Activated effector memory CD4-positive, alpha-beta T cell treated with Interleukin-2 at 50 U/mL for 16 hours (primary cell): Measurements from ENCODE around the gene NUTM2A.
"Not testable (repeated sequence)": the region's sequence is repeated elsewhere in the genome, so short reads cannot be mapped to it uniquely, and the experiment has no call there.

Source experiments
- DNase-seq: peaks from one replicate; pipeline ENCODE4 v3.0.0-alpha.2; 2020

Gene NUTM2A, protein sequence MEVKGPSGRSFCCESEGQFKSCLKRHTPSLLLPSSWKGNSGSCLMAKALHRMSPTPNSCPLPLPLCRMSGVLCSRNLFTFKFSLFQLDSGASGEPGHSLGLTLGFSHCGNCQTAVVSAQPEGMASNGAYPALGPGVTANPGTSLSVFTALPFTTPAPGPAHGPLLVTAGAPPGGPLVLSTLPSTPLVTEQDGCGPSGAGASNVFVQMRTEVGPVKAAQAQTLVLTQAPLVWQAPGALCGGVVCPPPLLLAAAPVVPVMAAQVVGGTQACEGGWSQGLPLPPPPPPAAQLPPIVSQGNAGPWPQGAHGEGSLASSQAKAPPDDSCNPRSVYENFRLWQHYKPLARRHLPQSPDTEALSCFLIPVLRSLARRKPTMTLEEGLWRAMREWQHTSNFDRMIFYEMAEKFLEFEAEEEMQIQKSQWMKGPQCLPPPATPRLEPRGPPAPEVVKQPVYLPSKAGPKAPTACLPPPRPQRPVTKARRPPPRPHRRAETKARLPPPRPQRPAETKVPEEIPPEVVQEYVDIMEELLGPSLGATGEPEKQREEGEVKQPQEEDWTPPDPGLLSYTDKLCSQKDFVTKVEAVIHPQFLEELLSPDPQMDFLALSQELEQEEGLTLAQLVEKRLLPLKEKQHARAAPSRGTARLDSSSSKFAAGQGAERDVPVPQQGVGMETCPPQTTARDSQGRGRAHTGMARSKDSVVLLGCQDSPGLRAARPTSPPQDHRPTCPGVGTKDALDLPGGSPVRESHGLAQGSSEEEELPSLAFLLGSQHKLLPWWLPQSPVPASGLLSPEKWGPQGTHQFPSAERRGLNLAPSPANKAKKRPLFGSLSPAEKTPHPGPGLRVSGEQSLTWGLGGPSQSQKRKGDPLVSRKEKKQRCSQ

DNA sequence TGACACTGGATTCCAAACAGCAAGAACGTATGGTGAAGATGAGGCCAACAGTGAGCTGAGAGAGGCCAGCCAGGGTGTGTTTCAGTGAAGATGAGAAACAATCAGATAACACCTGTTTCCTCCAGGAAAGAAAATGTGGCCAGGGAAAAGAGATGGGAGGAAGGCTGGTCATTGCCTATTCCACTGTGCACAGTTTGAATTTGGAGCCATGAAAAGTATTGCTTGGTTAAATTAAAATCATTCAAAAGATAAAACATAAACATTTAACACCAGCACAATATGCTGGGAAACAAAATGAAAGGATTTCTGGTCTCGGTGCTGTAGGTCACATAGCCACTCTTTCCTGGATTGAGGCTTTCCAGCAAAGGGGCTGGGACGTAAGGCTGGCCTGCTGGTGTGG is at the start of gene NUTM2A:
Gene NUTM2A, plus strand, starts transcription at position 301 of the 400 bp plus-strand sequence. CDS start 383 bp downstream, outside the sequence.
- DNase-seq, result not testable (repeated sequence)

DNA sequence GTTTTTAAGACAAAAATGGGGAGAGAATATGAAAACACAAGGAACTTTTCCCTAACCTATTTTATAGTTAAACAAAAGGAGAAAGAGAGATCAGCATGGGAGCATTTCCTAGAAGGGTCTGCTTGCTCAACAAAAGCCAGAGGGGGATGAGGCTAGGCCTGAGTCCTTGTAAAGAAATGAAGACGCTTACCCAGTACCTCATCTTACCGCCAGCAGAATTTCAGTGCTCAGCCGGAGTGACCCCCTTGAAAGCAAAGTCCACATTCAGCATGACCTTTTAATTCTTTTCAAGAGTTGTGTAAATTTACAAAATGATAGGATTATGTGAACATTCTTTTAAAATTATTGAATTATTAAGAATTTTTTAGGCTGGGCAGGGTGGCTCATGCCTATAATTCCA is 47.7 kb upstream of the NUTM2A start:
- not testable (repeated sequence) for DNase-seq

DNA sequence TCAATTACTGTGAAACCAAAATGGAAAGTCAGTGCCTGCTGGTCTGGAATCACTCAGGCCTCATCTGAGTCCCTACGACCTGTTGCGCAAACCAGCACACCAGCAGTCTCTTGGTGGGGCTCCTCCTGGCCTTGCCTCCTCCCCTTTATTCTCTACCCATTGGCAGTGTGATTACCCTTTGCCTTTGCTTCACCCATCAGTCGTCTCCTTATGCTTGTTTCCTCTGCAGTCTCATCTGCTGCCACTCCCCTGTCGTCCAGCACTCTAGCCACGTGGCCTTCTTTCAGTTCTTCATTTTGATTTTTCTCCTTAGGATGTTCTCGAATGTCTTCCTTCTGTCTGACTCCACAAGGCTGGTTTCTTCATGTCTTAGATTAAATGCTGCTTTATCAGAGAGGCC is 40.8 kb upstream of the NUTM2A start:
- not testable (repeated sequence) for DNase-seq

DNA sequence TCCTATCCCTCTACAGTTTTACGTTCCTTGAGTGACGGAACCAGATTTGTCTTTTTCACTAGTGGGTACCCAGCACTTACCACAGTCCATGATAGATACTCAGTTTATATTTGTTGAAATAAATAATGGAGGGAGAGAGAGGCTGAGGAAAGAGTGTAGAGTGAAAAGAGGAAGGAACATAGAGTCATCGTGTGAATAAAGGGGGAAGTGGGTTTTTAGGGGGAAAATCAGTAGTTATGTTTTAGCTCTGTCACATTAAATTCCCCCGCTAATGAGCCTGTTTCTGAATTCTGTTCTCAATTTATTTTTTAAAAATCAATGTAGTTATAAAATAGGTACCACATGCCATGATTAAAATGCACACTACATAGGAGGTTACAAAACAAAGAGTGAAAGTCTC is 39.2 kb upstream of the NUTM2A start:
- not testable (repeated sequence) for DNase-seq

DNA sequence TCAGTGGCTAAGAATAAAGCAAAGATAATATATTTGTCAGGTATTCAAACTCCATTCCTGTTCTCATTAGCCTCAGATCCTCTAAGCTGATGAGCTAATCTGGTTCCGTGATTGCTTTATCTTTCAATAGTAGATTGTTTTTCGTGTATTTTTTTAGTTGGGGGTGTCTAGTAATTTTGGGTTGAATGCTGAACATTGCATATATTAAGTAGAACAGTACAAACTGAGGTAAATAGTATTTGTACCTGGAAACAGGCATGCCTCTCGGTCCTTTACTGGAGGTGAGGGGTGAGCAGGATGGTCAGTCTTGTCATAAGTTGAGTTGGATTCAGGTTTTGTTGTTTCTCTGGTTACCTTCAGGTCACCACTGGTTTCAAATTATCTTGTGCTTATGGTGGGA is 37.7 kb upstream of the NUTM2A start:
- DNase-seq, result not testable (repeated sequence)

DNA sequence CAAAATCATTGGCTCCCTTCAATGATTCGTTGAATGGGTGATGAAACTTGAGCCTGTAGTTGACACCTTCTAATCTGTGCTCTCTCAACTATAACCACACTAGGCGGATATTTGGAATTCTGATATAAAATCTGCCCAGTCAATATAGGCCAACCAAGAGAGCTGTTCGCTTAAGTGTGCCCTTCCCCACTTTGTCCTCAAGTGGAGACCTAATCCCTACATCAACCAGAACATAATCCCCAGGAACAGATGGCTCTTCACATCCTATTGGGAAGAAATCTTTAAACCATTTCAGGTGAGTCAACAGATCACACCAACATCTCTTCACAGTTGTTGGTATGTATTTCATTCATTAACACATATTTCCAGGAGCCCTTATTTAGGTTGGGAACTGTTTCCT is 33.4 kb upstream of the NUTM2A start:
- not testable (repeated sequence) for DNase-seq

DNA sequence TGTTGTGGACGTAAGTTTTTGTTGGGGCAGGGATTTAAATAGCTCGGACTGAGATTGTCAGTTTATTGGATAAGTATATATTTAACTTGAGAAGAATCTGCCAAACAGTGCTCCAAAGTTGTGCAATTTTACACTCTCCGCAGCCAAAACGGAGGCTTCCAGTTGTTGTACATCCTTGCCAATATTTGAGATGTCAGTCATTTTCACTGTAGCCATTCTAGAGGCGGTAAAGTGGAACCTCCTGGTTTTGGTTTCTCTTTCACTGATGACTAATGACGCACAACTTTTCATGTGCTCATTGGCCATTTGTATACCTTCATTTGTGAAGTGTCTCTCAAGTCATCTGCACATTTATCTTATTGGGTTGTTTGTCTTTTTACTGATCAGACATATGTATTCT is 24.3 kb upstream of the NUTM2A start:
- DNase-seq, result not testable (repeated sequence)

DNA sequence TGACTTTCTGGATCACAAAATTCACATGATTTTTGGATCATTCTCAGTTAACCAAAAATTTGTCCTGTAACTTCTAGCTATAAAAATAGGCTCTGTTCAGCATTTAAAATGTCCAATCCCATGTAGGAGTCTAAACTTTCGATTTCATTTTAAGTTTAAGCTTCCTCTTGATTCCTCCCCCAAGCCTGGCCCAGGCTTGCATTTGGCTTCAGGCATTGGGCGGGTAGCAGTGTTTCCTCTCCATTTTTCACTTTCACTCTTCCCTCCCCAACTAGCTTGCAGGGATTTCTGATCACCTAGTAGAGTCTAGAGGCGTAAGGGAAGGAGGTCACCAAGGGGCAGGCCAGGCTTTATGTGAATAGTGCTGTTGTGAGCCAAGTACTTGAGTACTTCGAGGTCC is 20.4 kb upstream of the NUTM2A start:
- DNase-seq, result not testable (repeated sequence)

DNA sequence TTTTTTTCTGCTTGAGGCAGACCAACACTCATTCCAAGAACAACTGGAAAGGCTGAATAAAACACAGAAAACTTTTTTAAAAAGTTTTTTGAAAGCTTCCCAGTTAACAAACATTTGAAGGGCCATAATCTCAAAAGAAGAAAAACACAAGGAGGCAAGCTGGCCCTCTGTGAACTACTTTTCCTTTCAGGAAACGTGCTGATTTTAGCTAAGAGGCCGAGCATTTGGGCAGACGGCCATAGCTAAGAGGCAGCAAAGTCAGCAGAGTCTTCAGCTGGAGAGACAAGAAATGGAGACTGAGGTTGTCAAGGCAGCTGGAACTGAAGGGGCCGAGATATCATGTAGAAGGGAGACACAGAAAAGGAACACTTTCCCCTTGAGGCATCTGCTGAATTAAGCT is 18.3 kb upstream of the NUTM2A start:
- DNase-seq, result not testable (repeated sequence)

DNA sequence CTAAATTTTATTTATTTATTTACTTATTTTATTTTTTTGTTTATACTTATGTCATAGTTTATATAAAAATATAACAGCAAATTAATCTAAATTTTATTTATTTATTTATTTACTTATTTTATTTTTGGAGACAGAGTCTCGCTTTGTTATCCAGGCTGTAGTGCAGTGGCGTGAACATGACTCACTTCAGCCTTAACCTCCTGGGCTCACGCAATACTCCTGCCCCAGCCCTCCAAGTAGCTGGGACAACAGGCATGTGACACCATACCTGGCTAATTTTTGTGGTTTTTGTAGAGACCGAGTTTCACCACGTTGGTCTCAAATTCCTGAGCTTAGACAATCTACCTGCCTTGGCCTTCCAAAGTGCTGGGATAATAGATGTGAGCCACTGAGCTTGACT is 14.9 kb upstream of the NUTM2A start:
- not testable (repeated sequence) for DNase-seq

DNA sequence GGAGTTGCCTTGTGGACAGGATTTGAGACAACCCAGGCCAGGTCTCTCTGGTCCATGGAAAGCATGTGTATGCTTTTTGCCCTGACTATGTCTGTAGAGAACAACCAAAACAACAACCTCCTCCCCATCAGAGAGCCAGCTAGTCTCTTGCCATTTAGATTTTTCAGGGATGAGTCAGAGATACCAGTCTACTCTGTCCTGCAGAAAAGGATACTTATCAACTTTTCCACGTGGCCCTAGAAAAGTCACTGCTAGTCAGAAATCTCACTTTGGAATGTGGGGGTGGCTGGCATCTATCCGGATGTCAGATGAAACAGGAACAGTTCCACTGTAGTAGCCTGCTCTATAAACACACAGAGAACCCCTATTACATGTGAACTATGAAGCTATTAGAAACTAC is 13.4 kb upstream of the NUTM2A start:
- not testable (repeated sequence) for DNase-seq

DNA sequence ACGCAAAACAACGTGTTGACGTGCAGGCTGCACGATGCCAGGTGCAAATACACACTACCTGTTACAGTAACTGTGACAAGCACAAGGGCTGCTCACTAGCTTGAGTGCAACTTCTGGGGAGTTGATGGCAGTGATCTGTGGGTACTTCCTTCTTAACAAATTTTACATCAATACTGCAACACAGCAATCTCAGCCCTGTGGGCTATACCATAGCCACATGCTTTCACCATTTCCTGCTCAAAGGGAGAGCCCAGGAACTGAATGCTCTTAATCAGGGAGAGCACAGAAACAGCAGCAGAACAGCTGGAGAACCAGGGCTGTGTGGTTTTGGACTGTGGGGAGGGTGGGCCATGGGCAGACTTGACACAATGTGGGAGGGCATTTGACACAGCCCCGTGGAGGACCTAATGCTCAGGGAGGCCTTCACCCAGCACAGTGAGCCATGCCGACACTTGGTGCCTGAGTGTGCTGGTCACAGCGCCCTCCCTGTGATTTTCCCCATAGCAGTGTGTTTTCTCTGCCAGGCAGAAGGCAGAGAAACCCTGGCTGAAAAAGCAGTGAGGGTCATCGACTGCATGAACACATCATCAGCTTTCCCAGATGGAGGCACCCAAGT is 12.0 kb upstream of the NUTM2A start:
- DNase-seq, result not testable (repeated sequence)

DNA sequence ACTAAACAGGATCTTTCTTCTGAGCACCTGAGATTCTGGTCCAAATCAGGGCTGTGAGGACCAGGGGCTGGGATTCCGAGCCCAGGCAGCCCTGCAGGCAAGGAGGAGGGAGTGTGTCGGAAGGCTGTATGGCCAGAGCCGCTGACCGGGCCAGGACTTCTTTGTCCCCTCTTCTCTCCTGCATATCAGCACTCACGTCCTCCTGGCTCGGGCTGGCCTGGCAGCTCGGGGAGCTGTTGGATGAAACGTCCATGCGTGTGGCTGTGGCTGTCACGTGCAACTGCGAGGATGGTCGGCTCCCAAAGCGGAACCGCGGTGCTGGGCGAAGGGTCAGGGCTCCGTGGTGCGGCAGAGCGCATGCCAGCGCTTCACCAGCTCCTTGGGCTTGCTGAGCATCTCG is 11.4 kb upstream of the NUTM2A start:
- DNase-seq, result not testable (repeated sequence)

DNA sequence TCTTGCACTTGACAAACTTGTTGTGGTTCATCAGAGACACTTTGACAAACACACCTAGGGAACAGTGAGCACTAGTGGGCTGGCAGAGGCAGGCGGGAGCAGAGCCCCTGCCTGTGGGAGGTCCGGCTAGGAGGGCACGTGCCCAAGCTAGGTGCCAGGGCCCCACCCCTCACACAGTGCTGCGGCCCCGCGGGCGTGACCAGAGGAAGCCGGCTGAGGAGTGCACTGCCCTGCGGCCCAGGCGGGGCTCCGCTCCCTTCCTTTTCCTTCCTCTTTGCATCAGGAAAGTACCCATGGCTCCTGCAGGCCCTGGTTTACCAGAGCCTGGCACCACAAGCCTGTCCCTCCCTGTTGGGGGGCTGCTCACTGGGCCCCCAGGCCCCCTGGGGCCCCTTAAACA is 9.1 kb upstream of the NUTM2A start:
- DNase-seq, result not testable (repeated sequence)

DNA sequence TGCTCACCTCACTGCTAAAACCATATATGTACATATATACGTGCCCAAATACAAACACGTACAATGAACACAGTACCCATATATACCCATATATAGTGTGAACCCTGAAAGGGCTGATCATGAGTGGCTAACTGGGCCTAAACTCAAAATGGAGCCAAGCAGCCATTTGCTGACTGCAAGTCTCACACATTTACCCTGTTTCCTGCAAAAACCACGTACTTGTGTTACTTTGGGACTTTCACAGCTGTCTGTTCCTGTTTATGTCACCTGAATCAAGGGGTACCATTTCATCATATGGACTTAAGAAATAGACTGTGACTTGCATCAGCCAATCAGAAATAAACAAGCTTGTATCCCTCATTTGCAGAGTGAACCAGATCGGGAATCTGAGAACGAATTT is 5.9 kb upstream of the NUTM2A start:
- not testable (repeated sequence) for DNase-seq

DNA sequence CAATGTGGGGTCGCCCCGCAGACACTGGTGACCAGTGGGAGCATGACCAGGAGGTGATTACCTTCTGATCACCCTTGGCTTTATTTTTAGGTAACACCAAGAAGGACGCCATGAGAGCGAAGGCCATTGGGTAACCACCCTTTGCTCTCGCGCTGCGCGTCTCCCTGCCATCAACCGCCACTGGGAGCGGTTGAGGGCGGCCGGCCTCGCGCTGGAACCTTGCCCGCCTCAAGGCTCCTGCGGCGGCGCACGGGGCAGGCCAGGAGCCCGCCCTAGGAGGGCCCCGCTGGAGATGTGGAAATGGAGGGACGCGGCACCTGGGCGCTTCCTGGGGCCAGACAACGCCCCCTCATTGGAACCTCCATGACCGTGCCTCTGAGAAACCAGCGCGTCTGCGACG is 2.5 kb upstream of the NUTM2A start:
- DNase-seq, result not testable (repeated sequence)

DNA sequence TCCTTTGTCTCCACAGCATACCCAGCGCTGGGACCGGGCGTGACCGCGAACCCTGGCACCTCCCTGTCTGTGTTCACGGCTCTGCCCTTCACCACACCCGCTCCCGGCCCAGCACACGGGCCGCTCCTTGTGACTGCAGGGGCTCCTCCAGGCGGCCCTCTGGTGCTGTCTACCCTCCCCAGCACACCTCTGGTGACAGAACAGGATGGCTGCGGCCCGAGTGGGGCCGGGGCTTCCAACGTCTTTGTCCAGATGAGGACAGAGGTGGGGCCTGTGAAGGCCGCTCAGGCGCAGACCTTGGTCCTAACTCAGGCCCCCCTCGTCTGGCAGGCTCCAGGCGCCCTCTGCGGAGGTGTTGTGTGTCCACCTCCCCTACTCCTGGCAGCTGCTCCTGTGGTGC is 3.0 kb downstream of the NUTM2A start:
- DNase-seq, result not testable (repeated sequence)

DNA sequence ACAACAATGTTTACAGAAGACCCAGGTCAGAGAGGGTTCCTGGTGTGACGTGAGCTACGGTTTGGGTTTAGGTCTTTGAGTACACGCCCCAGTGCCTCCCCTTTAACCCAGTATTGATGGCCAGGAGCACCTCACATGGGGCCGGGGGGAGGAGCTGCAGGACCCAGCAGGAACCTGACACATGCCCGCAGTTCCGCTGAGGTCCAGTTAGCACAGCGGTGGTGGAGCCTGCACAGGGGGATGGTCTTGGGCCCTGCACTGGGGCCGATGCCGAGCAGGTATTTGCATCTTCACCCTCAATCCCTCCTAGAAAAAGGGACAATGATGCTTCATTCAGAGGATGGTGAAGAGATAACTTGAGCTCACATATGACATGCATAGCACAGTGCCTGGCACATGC is 4.0 kb downstream of the NUTM2A start:
- DNase-seq, result not testable (repeated sequence)

DNA sequence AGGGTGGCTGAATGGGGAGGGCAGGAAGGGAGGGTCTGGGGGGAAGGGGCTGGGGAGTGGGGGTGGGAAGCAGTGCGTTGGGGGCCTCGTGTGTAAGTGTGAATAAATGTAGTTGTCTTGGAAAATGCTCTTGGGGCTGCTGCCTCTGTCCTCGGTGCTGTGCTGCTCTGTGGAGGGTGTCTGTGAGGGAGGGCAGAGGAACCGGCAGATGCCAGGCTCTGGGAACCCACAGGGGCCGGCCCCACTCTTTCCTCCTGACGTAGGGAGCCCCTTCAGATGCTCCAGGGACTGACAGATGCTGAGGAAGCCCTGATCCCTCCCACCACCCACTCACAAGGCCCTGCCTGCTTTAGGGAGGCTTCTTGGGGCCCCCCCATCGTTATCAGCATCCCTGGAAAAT is 9.6 kb downstream of the NUTM2A start:
- not testable (repeated sequence) for DNase-seq

DNA sequence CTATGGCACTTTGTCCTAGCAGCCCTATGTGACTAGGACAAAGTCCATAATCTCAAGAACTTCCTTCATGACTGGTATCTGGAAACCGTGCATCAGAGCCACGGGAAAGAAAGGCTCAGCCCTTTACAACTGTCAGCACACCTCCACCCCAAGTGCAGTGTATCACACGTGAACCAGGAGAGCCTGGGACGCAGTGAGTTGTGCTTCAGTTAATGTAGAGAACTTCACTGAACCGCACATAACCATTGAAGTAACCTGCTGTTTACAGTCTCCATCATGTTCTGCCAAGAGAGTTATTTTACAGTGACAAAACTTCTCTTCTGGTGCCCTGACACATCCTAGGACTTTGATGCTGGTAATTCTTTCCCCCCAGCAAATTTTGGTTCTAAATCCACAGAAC is 12.0 kb downstream of the NUTM2A start:
- not testable (repeated sequence) for DNase-seq

DNA sequence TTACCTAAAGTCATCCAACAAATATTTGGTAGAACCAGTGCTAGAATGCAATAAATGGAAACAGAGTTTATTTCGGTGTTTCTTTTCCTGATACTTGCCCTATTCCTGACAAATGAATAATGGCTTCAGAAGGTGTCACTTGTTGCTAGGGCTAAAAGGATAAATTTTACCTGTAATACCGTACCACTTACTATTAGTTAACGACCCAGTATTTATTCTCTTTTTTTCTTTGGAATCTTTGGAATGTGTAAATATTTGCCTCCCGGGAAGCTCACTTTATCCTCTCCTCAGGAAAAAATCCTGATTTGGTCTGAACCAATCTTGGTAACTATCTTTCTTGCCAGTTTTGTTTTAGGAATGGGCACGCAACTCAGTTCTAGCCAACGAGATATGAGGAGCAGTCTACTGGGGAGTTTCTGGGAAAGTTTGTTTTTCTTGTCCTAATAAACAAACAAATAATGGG is 14.1 kb downstream of the NUTM2A start:
- DNase-seq, result not testable (repeated sequence)

DNA sequence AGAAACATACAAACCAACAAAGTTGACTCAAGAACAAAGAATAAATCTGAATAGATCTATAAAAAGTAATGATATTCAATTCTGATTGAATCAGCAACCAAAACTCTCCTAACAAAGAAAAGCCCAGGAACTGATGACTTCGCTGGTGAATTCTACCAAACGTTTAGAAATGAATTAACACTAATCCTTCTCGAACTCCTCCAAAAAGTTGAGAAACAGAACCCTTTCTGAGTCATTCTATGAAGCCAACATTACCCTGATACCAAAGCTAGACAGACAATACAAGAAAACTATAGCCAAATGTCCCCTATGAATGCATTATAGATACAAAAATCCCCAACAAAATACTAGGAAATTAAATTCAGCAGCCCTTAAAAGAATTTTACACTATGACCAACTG is 16.9 kb downstream of the NUTM2A start:
- not testable (repeated sequence) for DNase-seq

DNA sequence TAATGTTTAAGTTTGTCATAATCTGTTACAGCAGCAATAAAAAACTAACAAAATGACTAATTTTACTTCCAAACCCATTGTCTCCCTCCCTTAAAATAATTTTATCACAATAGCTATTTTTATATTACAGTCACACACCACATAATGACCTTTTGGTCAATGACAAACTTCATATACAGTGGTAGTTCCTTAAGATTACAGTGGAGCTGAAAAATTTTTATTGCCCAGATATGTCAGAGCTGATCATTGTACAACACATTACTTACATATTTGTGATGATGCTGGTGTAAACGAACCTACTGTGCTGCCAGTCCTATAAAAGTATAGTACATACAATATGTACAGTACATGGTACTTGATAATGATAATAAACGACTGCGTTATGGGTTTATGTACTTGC is 22.1 kb downstream of the NUTM2A start:
- not testable (repeated sequence) for DNase-seq
